GM23338 (cell line): ENCODE data around the gene PDE4B. TPM values are rescaled to one million over a fixed set of nuclear protein-coding genes. Genes with fewer than 3 reads are reported as not detected.

Experiments
- ATAC-seq: fragments of 200-7000 bp; cut with Tn5 transposase; 3 replicates; pipeline ENCODE4 v1.9.1; 2020
- DNase-seq: peaks from one replicate; pipeline ENCODE4 v3.0.0-alpha.2; 2015; ENCODE audit warnings: low spot score
- H2AFZ ChIP-seq: fragments of 200-600 bp; sonication (generic); 2 replicates; pipeline ENCODE4 v1.8.0; 2016; ENCODE audit warnings: antibody characterized with exemption, mild to moderate bottlenecking, moderate library complexity
- H3F3A ChIP-seq: fragments of 200-600 bp; sonication (generic); replicated peaks from 2 replicates; pipeline ENCODE4 v1.8.0; 2017; ENCODE audit warnings: antibody characterized with exemption, mixed run types, low read depth
- H3K27ac ChIP-seq: fragments of 200-600 bp; sonication (generic); 2 replicates; pipeline ENCODE4 v1.6.1; 2016; ENCODE audit warnings: low read depth
- H3K27me3 ChIP-seq: fragments of 200-600 bp; sonication (generic); 2 replicates; pipeline ENCODE4 v1.8.0; 2016; ENCODE audit warnings: mild to moderate bottlenecking, mixed run types, moderate library complexity; ENCODE audit not compliant: insufficient read depth
- H3K36me3 ChIP-seq: fragments of 200-600 bp; sonication (generic); 2 replicates; pipeline ENCODE4 v1.8.0; 2016; ENCODE audit warnings: mild to moderate bottlenecking; ENCODE audit not compliant: insufficient read depth
- H3K4me1 ChIP-seq: fragments of 200-600 bp; sonication (generic); 2 replicates; pipeline ENCODE4 v1.8.0; 2016; ENCODE audit warnings: mild to moderate bottlenecking, moderate library complexity; ENCODE audit not compliant: insufficient read depth
- H3K4me2 ChIP-seq: fragments of 200-600 bp; sonication (generic); 2 replicates; pipeline ENCODE4 v1.7.1; 2017; ENCODE audit warnings: mixed run types
- H3K4me3 ChIP-seq: fragments of 200-600 bp; sonication (generic); 2 replicates; pipeline ENCODE4 v1.6.1; 2016; ENCODE audit warnings: mixed run types
- H3K79me2 ChIP-seq: fragments of 200-600 bp; sonication (generic); replicated peaks from 2 replicates; pipeline ENCODE4 v1.8.0; 2017; ENCODE audit warnings: mild to moderate bottlenecking; ENCODE audit not compliant: insufficient read depth
- H3K9me2 ChIP-seq: fragments of 200-600 bp; sonication (generic); 2 replicates; pipeline ENCODE4 v1.8.0; 2017; ENCODE audit not compliant: insufficient read depth
- H4K20me1 ChIP-seq: fragments of 200-600 bp; sonication (generic); replicated peaks from 2 replicates; pipeline ENCODE4 v1.8.0; 2017; ENCODE audit warnings: mild to moderate bottlenecking; ENCODE audit not compliant: insufficient read depth
- H3K27ac Mint-ChIP-seq: 2 replicates; pipeline ENCODE4 v1.8.0; 2020; ENCODE audit warnings: inconsistent platforms, mild to moderate bottlenecking, moderate library complexity, mixed read lengths
- H3K27me3 Mint-ChIP-seq: 3 replicates; pipeline ENCODE4 v1.8.0; 2022; ENCODE audit warnings: low read depth, mild to moderate bottlenecking, moderate library complexity, mixed read lengths, inconsistent platforms; ENCODE audit not compliant: insufficient read depth, poor library complexity
- H3K36me3 Mint-ChIP-seq: 3 replicates; pipeline ENCODE4 v1.8.0; 2021; ENCODE audit warnings: low read depth, mild to moderate bottlenecking, inconsistent platforms, moderate library complexity, mixed read lengths
- H3K4me1 Mint-ChIP-seq: 3 replicates; pipeline ENCODE4 v1.8.0; 2020; ENCODE audit warnings: mild to moderate bottlenecking, inconsistent platforms, mixed read lengths
- H3K4me3 Mint-ChIP-seq: 3 replicates; pipeline ENCODE4 v1.8.0; 2021; ENCODE audit warnings: moderate library complexity, mild to moderate bottlenecking, inconsistent platforms, mixed read lengths
- H3K9me3 Mint-ChIP-seq: 3 replicates; pipeline ENCODE4 v1.8.0; 2020; ENCODE audit warnings: moderate library complexity, mild to moderate bottlenecking, inconsistent platforms, mixed read lengths
- CREB1 ChIP-seq: fragments of 250-450 bp; sonication (Bioruptor Pico); IDR thresholded peaks from 2 replicates; pipeline ENCODE4 v1.5.0; 2020; ENCODE audit warnings: low read depth, mild to moderate bottlenecking, moderate library complexity
- CTCF ChIP-seq, 2 experiments: fragments of 200-600 bp in 1 of 2; sonication (generic) in 1 of 2; conservative IDR thresholded peaks; 2 replicates each; pipeline versions ENCODE4 v1.5.1 to v1.6.1; 2016 to 2017; ENCODE audit warnings: antibody characterized with exemption in 2 of 2, low read depth in 2 of 2, mild to moderate bottlenecking in 2 of 2, moderate library complexity in 1 of 2
- ETS1 ChIP-seq: IDR thresholded peaks from 2 replicates; pipeline ENCODE4 v1.6.1; 2016; ENCODE audit warnings: antibody characterized with exemption
- EZH2 ChIP-seq: fragments of 200-600 bp; sonication (generic); IDR thresholded peaks from one replicate; pipeline ENCODE4 v1.8.0; 2017; ENCODE audit warnings: antibody characterized with exemption, mild to moderate bottlenecking, low read depth; ENCODE audit not compliant: unreplicated experiment
- EZH2phosphoT487 ChIP-seq: fragments of 200-600 bp; sonication (generic); IDR thresholded peaks from one replicate; pipeline ENCODE4 v1.8.1; 2018; ENCODE audit warnings: antibody characterized with exemption; ENCODE audit not compliant: unreplicated experiment
- JUNB ChIP-seq: IDR thresholded peaks from one replicate; pipeline ENCODE4 v1.6.1; 2016; ENCODE audit warnings: antibody characterized with exemption; ENCODE audit not compliant: unreplicated experiment
- POLR2AphosphoS5 ChIP-seq: IDR thresholded peaks from 2 replicates; pipeline ENCODE4 v1.6.1; 2016; ENCODE audit warnings: antibody characterized with exemption, low read depth
- REST ChIP-seq: IDR thresholded peaks from one replicate; pipeline ENCODE4 v1.6.1; 2018; ENCODE audit warnings: antibody characterized with exemption; ENCODE audit not compliant: unreplicated experiment
- STAT1 ChIP-seq: IDR thresholded peaks from one replicate; pipeline ENCODE4 v1.6.1; 2016; ENCODE audit warnings: antibody characterized with exemption; ENCODE audit not compliant: unreplicated experiment
- ZNF114 ChIP-seq: fragments of 250-450 bp; sonication (Bioruptor Pico); IDR thresholded peaks from 2 replicates; pipeline ENCODE4 v1.5.0; 2020; ENCODE audit warnings: mild to moderate bottlenecking, moderate library complexity
- ZNF331 ChIP-seq: fragments of 250-450 bp; sonication (Bioruptor Pico); IDR thresholded peaks from 2 replicates; pipeline ENCODE4 v1.5.0; 2020; ENCODE audit warnings: low read depth, mild to moderate bottlenecking, moderate library complexity
- polyA plus RNA-seq: library from polyadenylated mRNA; unstranded; fragments of >200 nt; fragmentation: Nextera tagmentation; extraction: Ambion mirVana; gene quantifications from 2 replicates; pipeline ENCODE4 v1.2.1, GENCODE V29; 2016
- total RNA-seq: library from RNA; depleted of rRNA; stranded (reverse); fragments of >200 nt; shearing (Covaris generic); gene quantifications from 2 replicates; pipeline ENCODE4 v1.2.3, GENCODE V29; 2014

The PDE4B gene
- total and polyA plus RNA-seq, 2 experiments from 2014 or later, result 14.0 to 25.6 TPM

GRCh38 chr1:66351478-66351877 lies 558.8 kb downstream of the PDE4B start (continued):
- TF ChIP-seq REST (no peak), POLR2AphosphoS5 (no peak)

- peaks cover 2% of the 10 kb centered on the region for H3K27me3 Mint-ChIP-seq
- H3K27ac Mint-ChIP-seq, result no peak overlapping the region
- DNase-seq, result peak; percentile 39
- Histone ChIP-seq H3K4me3 (no peak overlapping the region), H3K4me2 (peak overlapping the region; percentile 74), H3K27me3 (no peaks in the 10 kb centered on the region), H3K79me2 (peaks cover 63% of the 10 kb centered on the region), H2AFZ (no peak overlapping the region), H3K4me1 (peaks cover 81% of the 10 kb centered on the region), H3F3A (no peaks in the 10 kb centered on the region; the same call in 1 of the 2 replicates), H4K20me1 (no peaks in the 10 kb centered on the region), H3K36me3 (no peaks in the 10 kb centered on the region), H3K27ac (peak overlapping the region; percentile 98), H3K9me2 (no peaks in the 10 kb centered on the region)
- H3K4me1 Mint-ChIP-seq, result peaks cover 80% of the 10 kb centered on the region
- no peaks in the 10 kb centered on the region for H3K36me3 Mint-ChIP-seq
- no peaks in the 10 kb centered on the region for H3K9me3 Mint-ChIP-seq
- ATAC-seq, result no peak
- no peak overlapping the region for H3K4me3 Mint-ChIP-seq
- TF ChIP-seq ETS1 (no peak), CTCF (conservative IDR thresholded peaks at IDR 0.05; ENCODE audit: low read depth in 2 of 2) (no peak), CREB1 (CRISPR knock-in tag) (no peak), EZH2phosphoT487 (no peak), JUNB (no peak), POLR2AphosphoS5 (no peak), EZH2 (no peak), ZNF331 (CRISPR knock-in tag) (no peak), STAT1 (no peak), ZNF114 (CRISPR knock-in tag) (no peak), REST (no peak)
Measured at GRCh38 chr1:66351913-66352312, 559.2 kb downstream of the PDE4B start.
